Neural progenitor cell (in vitro differentiated cells): ENCODE measurements around the gene ZNF343.

Source experiments
- EZH2 ChIP-seq: fragments of 200-600 bp; sonication (generic); IDR thresholded peaks from 2 replicates; pipeline ENCODE4 v1.6.1; 2017; ENCODE audit warnings: antibody characterized with exemption, mild to moderate bottlenecking, moderate library complexity
- TF ChIP-seq, protein P1 (sequence below): fragments of 200-600 bp; sonication (generic); IDR thresholded peaks from 2 replicates; pipeline ENCODE4 v1.5.1; 2017; ENCODE audit warnings: antibody characterized with exemption, mild to moderate bottlenecking

DNA sequence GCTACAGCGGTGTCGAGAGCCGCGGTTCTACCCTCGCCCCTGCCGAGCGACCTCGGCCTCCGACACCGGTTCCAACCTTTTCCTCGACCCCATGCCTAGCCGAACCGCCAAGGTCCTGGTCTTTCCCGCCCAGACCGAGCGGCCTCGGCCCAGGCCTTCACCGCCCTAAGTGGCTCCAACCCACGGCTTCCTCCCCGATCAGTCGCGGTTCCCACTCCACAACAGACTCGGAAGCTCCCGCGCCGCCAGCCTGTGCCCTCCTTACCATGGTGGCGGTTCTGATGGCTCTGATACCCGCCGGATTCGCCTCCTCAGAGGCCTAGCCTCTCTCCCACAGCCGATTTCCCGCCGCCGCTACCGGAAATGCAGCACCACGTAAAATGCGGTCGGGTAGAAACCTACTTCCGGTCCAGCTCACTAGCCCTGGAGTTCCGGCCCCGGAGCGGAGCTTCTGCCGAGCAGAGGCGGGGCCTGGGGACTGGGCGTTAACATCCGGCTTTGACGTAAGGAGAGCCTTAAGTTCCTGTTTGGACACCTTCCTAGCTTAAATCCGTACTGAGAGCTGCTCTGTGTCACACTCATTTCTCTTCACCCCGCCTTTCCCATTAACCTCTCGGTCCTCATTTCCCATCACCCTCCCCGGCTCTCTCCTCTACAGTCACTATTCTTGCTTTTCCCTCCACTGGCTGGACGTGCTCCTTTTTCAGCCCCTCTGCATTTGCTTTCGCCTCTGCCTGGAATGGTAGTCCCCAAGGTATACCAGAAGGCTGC lies 38.1 kb downstream of the ZNF343 start, which contains the start of gene SNRPB:
- TF ChIP-seq EZH2: no peak
- TF ChIP-seq, protein P1, sequence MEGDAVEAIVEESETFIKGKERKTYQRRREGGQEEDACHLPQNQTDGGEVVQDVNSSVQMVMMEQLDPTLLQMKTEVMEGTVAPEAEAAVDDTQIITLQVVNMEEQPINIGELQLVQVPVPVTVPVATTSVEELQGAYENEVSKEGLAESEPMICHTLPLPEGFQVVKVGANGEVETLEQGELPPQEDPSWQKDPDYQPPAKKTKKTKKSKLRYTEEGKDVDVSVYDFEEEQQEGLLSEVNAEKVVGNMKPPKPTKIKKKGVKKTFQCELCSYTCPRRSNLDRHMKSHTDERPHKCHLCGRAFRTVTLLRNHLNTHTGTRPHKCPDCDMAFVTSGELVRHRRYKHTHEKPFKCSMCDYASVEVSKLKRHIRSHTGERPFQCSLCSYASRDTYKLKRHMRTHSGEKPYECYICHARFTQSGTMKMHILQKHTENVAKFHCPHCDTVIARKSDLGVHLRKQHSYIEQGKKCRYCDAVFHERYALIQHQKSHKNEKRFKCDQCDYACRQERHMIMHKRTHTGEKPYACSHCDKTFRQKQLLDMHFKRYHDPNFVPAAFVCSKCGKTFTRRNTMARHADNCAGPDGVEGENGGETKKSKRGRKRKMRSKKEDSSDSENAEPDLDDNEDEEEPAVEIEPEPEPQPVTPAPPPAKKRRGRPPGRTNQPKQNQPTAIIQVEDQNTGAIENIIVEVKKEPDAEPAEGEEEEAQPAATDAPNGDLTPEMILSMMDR: no peak
